RWPE2 (cell line): ENCODE results near the gene ARPC5L.

Source experiments
- ATAC-seq: fragments of 200-7000 bp; cut with Tn5 transposase; 3 replicates; pipeline ENCODE4 v1.9.1; 2021; ENCODE audit warnings: low read depth
- DNase-seq: peaks from one replicate; pipeline ENCODE4 v3.0.0-alpha.2; 2020; ENCODE audit warnings: low spot score
- H3K27ac ChIP-seq: fragments of 450-650 bp; 2 replicates; pipeline ENCODE4 v1.5.1; 2017; ENCODE audit warnings: mild to moderate bottlenecking; ENCODE audit not compliant: poor library complexity, severe bottlenecking
- H3K27me3 ChIP-seq: fragments of 250-450 bp; sonication (Bioruptor Pico); 2 replicates; pipeline ENCODE4 v1.5.1; 2021; ENCODE audit warnings: mild to moderate bottlenecking, moderate library complexity; ENCODE audit not compliant: insufficient read depth, poor library complexity, severe bottlenecking
- H3K36me3 ChIP-seq: fragments of 250-450 bp; sonication (Bioruptor Pico); 2 replicates; pipeline ENCODE4 v1.5.1; 2020; ENCODE audit warnings: low read depth, mild to moderate bottlenecking, moderate library complexity
- H3K4me1 ChIP-seq: fragments of 250-450 bp; sonication (Bioruptor Pico); 2 replicates; pipeline ENCODE4 v1.5.1; 2021; ENCODE audit warnings: mild to moderate bottlenecking, moderate library complexity; ENCODE audit not compliant: insufficient read depth, poor library complexity, severe bottlenecking
- H3K4me3 ChIP-seq: fragments of 250-450 bp; sonication (Bioruptor Pico); 2 replicates; pipeline ENCODE4 v1.5.1; 2021; ENCODE audit warnings: mild to moderate bottlenecking, moderate library complexity; ENCODE audit not compliant: severe bottlenecking
- H3K9me3 ChIP-seq: fragments of 250-450 bp; sonication (Bioruptor Pico); 2 replicates; pipeline ENCODE4 v1.5.1; 2021; ENCODE audit warnings: mild to moderate bottlenecking, moderate library complexity; ENCODE audit not compliant: severe bottlenecking
- TF ChIP-seq, protein P1 (sequence below): fragments of 450-650 bp; IDR thresholded peaks from one replicate; pipeline ENCODE4 v1.5.1; 2017; ENCODE audit warnings: mild to moderate bottlenecking, moderate library complexity; ENCODE audit not compliant: poor library complexity, severe bottlenecking

The ARPC5L gene

DNA sequence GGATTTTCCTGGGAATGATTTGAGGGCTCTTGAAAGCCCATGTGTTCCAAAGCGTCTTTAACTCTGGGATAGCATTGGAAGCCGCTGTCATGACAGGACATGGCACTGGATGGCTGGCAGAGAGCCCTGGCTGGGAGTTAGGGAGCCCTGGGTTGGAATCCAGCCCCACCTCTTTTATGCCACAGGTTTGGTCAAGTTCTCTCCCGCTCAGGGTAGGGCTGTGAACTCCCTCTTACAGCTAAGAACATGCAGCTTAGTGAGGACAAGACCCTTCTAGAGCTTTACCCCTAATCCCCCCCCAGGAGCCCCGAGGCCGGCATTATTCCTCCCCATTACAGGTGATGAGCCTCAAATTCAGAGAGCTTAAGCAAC, 47.8 kb upstream of the ARPC5L start:
- ATAC-seq (no peak), DNase-seq (no peak)
- H3K4me1 ChIP-seq = peaks cover 62% of the 10 kb centered on the region
- H3K4me3 ChIP-seq = no peak overlapping the region
- no peaks in the 10 kb centered on the region for H3K27me3 ChIP-seq
- no peaks in the 10 kb centered on the region for H3K9me3 ChIP-seq
- TF ChIP-seq, protein P1, sequence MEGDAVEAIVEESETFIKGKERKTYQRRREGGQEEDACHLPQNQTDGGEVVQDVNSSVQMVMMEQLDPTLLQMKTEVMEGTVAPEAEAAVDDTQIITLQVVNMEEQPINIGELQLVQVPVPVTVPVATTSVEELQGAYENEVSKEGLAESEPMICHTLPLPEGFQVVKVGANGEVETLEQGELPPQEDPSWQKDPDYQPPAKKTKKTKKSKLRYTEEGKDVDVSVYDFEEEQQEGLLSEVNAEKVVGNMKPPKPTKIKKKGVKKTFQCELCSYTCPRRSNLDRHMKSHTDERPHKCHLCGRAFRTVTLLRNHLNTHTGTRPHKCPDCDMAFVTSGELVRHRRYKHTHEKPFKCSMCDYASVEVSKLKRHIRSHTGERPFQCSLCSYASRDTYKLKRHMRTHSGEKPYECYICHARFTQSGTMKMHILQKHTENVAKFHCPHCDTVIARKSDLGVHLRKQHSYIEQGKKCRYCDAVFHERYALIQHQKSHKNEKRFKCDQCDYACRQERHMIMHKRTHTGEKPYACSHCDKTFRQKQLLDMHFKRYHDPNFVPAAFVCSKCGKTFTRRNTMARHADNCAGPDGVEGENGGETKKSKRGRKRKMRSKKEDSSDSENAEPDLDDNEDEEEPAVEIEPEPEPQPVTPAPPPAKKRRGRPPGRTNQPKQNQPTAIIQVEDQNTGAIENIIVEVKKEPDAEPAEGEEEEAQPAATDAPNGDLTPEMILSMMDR = no peak
- H3K27ac ChIP-seq = peak overlapping the region; percentile 89
- H3K36me3 ChIP-seq = no peaks in the 10 kb centered on the region

DNA sequence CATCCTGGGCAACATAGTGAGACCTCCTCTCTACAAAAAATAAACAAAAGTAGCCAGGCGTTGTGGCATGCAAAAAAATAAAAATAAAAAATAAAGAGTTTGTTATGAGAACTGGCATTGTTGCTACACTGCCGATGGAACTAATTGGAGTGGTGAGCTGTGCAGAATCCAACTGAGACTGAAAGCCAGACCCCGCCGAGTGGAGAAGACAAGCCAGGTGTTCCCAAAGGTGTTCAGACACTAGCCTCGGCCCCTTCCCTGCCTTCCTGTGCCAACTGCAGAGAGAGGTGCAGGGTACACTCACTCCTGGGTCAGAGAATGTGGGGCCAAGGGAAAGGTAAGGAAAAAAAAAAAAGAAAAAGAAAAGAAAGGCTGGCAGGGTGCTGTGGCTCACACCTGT, 46.3 kb upstream of the ARPC5L start:
- ATAC-seq (no peak), DNase-seq (no peak)
- Histone ChIP-seq H3K4me1 (peaks cover 64% of the 10 kb centered on the region), H3K27me3 (no peaks in the 10 kb centered on the region), H3K4me3 (no peak overlapping the region), H3K9me3 (no peaks in the 10 kb centered on the region), H3K36me3 (no peaks in the 10 kb centered on the region), H3K27ac (no peak overlapping the region)
- TF ChIP-seq, protein P1 = no peak

DNA sequence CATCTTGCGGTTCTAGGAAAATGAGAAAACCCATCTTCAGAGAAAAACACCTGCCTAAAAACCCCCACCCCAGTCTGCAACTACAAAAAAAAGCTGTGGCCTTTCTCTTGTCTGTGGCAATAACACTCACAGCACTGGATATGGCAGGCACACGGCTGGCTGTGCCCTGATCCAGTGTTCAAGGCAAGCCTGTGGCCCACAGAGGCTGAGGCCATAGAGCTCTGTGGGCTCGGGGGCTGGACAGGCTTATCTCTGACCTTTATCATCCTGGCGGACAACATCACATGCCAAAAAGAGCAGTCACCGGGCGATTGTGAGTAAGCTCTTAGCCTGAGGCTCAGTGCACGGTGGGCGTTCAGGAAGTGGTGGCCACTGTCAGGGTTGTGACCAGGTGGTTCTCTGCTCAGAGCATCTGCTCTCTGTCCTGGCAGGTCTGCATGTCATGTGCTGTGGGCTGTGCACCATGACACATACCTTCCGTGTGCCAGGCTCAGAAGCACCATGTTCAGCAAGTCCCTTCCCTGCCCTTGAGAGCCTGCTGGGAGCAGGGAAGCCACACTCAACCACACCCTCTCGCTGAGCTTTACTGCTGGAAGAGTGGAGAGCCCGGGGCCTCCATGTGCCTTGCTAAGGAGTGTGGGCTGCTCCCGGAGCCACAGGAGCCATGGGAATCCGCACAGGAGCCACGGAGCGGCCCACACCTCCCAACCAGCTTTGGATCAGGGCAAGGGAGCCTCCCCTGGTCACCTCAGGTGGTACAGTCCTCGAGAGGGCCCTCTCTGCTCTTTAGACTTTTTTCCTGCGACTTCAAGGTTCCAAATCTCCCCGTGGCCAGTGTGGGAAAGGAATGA, 43.3 kb upstream of the ARPC5L start:
- Histone ChIP-seq H3K4me3 (no peak overlapping the region), H3K4me1 (peaks cover 33% of the 10 kb centered on the region), H3K9me3 (no peaks in the 10 kb centered on the region), H3K36me3 (no peaks in the 10 kb centered on the region), H3K27me3 (no peaks in the 10 kb centered on the region), H3K27ac (peak overlapping the region; percentile 93)
- TF ChIP-seq, protein P1 = no peak
- DNase-seq (peak; percentile 83), ATAC-seq (peak; percentile 80)

DNA sequence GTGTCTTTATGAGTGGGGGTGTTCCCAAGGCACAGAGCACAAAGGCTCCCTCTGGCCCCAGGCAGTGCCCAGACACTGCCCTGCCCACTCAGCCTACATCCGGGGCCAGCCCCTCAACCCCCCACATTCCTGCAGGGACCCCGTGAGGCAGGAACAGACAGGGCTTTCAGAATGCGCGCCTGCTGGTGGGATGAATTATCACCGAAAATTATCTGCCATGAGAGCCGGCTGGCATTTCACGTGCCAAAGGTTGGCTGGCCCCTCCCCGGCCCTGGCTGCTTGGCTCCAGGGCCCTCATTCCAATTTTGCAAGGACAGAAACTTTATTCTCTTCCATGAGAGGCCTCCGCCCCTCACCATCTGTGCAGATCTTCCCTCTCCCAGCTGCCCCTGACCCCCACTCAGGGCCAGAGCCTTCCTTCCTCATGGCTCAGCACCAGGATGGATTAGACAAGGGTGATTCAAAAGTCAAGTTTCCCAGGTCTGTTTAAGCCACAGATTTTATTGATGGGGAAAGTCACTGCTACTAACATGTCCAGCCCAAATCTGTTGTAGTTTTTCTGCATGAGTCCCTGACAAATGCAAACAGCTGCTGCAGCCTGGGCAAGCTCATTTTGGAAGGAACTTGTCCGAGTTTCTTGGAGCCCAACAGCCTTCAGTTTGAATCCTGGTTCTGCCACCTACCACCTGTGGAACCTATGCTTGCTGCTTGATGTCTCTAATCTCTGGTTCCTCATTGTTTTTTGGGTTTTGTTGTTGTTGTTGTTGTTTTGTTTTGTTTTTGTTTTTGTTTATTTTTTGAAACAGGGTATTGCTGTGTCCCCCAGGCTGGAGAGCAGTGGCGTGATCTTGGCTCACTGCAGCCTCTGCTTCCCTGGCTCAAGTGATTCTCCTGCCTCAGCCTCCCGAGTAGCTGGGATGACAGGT, 41.0 kb upstream of the ARPC5L start:
- no peak for DNase-seq
- Histone ChIP-seq H3K4me1 (peaks cover 21% of the 10 kb centered on the region), H3K27ac (no peak overlapping the region), H3K4me3 (no peak overlapping the region), H3K36me3 (no peaks in the 10 kb centered on the region), H3K27me3 (no peaks in the 10 kb centered on the region), H3K9me3 (no peaks in the 10 kb centered on the region)
- no peak for ATAC-seq
- TF ChIP-seq, protein P1 = no peak
